Effector memory CD4-positive, alpha-beta T cell (primary cell): Measurements from ENCODE around the gene WNT10A.

ENCODE experiments used
- DNase-seq, 3 donors: peaks; one replicate each; pipeline ENCODE4 v3.0.0-alpha.2; 2020
- H3K27ac ChIP-seq: 2 replicates; pipeline ENCODE4 v1.7.0; 2013; ENCODE audit warnings: mild to moderate bottlenecking, low read length, moderate library complexity; ENCODE audit not compliant: insufficient read depth, poor library complexity, severe bottlenecking
- H3K27me3 ChIP-seq: replicated peaks from 2 replicates; pipeline ENCODE4 v1.7.0; 2013; ENCODE audit warnings: mild to moderate bottlenecking, low read length; ENCODE audit not compliant: insufficient read depth, control insufficient read depth, poor library complexity, severe bottlenecking
- H3K36me3 ChIP-seq: 2 replicates; pipeline ENCODE4 v1.7.0; 2013; ENCODE audit warnings: mild to moderate bottlenecking, low read length, moderate library complexity; ENCODE audit not compliant: control insufficient read depth, insufficient read depth
- H3K4me1 ChIP-seq: 2 replicates; pipeline ENCODE4 v1.7.0; 2013; ENCODE audit warnings: low read length, mild to moderate bottlenecking; ENCODE audit not compliant: control insufficient read depth, insufficient read depth, poor library complexity, severe bottlenecking
- H3K4me3 ChIP-seq: 2 replicates; pipeline ENCODE4 v1.7.0; 2013; ENCODE audit warnings: low read length, low read depth, mild to moderate bottlenecking; ENCODE audit not compliant: insufficient read depth, poor library complexity, severe bottlenecking
- H3K9me3 ChIP-seq: 2 replicates; pipeline ENCODE4 v1.7.0; 2013; ENCODE audit warnings: mild to moderate bottlenecking, low read length, moderate library complexity; ENCODE audit not compliant: control insufficient read depth

The WNT10A gene

GRCh38 chr2:218857371-218858137 lies 23.1 kb upstream of the WNT10A start:
- no peaks in the 10 kb centered on the region for H3K36me3 ChIP-seq
- no peaks in the 10 kb centered on the region for H3K9me3 ChIP-seq
- no peak overlapping the region for H3K4me3 ChIP-seq
- peaks cover 66% of the 10 kb centered on the region for H3K27me3 ChIP-seq
- H3K4me1 ChIP-seq = peaks cover 22% of the 10 kb centered on the region
- no peak overlapping the region for H3K27ac ChIP-seq
- DNase-seq = no peak

- no peak for DNase-seq
- peaks cover 22% of the 10 kb centered on the region for H3K4me1 ChIP-seq
- H3K27me3 ChIP-seq = peaks cover 63% of the 10 kb centered on the region
- no peak overlapping the region for H3K27ac ChIP-seq
- H3K4me3 ChIP-seq = no peak overlapping the region
- no peaks in the 10 kb centered on the region for H3K9me3 ChIP-seq
- H3K36me3 ChIP-seq = no peaks in the 10 kb centered on the region
Measured at GRCh38 chr2:218858138-218858445, 22.6 kb upstream of the WNT10A start.

GRCh38 chr2:218858671-218859555 lies 21.7 kb upstream of the WNT10A start:
- peaks cover 22% of the 10 kb centered on the region for H3K4me1 ChIP-seq
- peaks cover 61% of the 10 kb centered on the region for H3K27me3 ChIP-seq
- H3K27ac ChIP-seq = no peak overlapping the region
- H3K36me3 ChIP-seq = no peaks in the 10 kb centered on the region
- H3K4me3 ChIP-seq = peak overlapping the region; percentile 25
- DNase-seq = no peak
- H3K9me3 ChIP-seq = no peaks in the 10 kb centered on the region

- Histone ChIP-seq H3K36me3 (no peaks in the 10 kb centered on the region), H3K9me3 (no peaks in the 10 kb centered on the region), H3K4me3 (peak within 1 kb of the TSS; percentile 36), H3K27ac (no peak within 1 kb of the TSS), H3K27me3 (peaks cover 61% of the 10 kb centered on the region), H3K4me1 (peaks cover 22% of the 10 kb centered on the region)
- DNase-seq = no peak
Measured at GRCh38 chr2:218859556-218859987, 21.1 kb upstream of the WNT10A start, which contains the start of gene WNT6. Gene WNT6 (plus strand): TSS chr2:218859805. CDS start chr2:218860038, 233 bp downstream.

- H3K4me1 ChIP-seq = peaks cover 22% of the 10 kb centered on the region
- no peak for DNase-seq
- peak overlapping the region; percentile 36 for H3K4me3 ChIP-seq
- H3K27me3 ChIP-seq = peaks cover 56% of the 10 kb centered on the region
- H3K9me3 ChIP-seq = no peaks in the 10 kb centered on the region
- H3K27ac ChIP-seq = no peak overlapping the region
- H3K36me3 ChIP-seq = no peaks in the 10 kb centered on the region
Measured at GRCh38 chr2:218859988-218860831, 20.4 kb upstream of the WNT10A start.

- Histone ChIP-seq H3K27me3 (peaks cover 50% of the 10 kb centered on the region), H3K36me3 (no peaks in the 10 kb centered on the region), H3K9me3 (no peaks in the 10 kb centered on the region), H3K27ac (no peak overlapping the region), H3K4me3 (no peak overlapping the region), H3K4me1 (peaks cover 22% of the 10 kb centered on the region)
- DNase-seq = no peak
Measured at GRCh38 chr2:218860950-218861381, 19.7 kb upstream of the WNT10A start.

GRCh38 chr2:218861645-218862318 lies 18.9 kb upstream of the WNT10A start:
- Histone ChIP-seq H3K4me3 (no peak overlapping the region), H3K36me3 (no peaks in the 10 kb centered on the region), H3K27me3 (peaks cover 44% of the 10 kb centered on the region), H3K27ac (no peak overlapping the region), H3K4me1 (peaks cover 22% of the 10 kb centered on the region), H3K9me3 (no peaks in the 10 kb centered on the region)
- no peak for DNase-seq

- no peaks in the 10 kb centered on the region for H3K9me3 ChIP-seq
- no peak for DNase-seq
- H3K27ac ChIP-seq = no peak overlapping the region
- H3K4me3 ChIP-seq = no peak overlapping the region
- peaks cover 22% of the 10 kb centered on the region for H3K4me1 ChIP-seq
- no peaks in the 10 kb centered on the region for H3K36me3 ChIP-seq
- peaks cover 37% of the 10 kb centered on the region for H3K27me3 ChIP-seq
Measured at GRCh38 chr2:218863021-218863520, 17.6 kb upstream of the WNT10A start.

- no peak overlapping the region for H3K4me3 ChIP-seq
- peaks cover 7% of the 10 kb centered on the region for H3K4me1 ChIP-seq
- no peaks in the 10 kb centered on the region for H3K36me3 ChIP-seq
- H3K9me3 ChIP-seq = no peaks in the 10 kb centered on the region
- peaks cover 18% of the 10 kb centered on the region for H3K27me3 ChIP-seq
- no peak overlapping the region for H3K27ac ChIP-seq
- no peak for DNase-seq
Measured at GRCh38 chr2:218865396-218865795, 15.3 kb upstream of the WNT10A start.
